Activated CD4-positive, alpha-beta T cell treated with anti-CD3 and anti-CD28 coated beads, Interleukin-2, Interleukin-6, amounts not matched to agents 100 ng/mL and 50 ng/mL, durations not matched to agents 16 hours and 8 hours (primary cell): ENCODE measurements around the gene LANCL2.

Experiments used
- DNase-seq: peaks from one replicate; pipeline ENCODE4 v3.0.0-alpha.2; 2020

The LANCL2 gene

DNA sequence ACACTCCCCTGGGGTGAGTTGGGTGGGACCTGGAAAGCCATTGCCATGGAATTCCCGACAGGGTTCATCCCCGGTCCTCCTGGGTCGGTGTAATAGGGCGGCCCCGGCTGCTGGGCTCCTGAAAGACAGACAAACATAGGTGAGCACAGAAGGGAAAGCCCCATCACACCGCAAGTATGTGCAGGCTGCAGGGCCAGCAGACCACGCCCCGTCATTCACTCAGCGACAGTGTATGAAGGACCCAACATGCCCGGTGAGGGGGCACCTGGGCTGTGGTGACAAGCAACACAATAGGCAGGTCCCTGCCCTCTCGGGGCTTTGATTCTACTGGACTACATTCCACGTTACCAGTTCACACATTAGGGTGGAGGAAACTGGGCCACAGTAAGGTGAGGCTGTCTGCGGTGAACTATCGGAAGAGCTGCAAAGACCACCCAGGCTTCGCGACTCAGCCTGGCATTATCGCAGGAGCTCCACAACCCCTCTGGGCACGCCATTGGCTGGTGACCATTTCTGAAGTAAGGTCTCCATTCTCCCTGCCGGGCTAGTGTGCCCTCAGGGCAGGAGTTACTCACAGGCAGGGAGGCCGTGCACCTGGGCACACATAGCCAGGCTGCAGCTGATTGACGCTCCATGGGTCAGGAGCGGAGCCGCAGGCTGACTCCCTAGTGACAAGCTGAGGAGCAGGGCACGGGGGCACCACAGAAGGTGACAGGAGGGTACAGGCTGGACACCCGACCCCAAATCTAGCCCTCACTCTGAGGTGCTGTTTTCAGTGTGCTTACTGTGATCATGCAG is 108.0 kb downstream of the LANCL2 start:
- DNase-seq, result no peak

DNA sequence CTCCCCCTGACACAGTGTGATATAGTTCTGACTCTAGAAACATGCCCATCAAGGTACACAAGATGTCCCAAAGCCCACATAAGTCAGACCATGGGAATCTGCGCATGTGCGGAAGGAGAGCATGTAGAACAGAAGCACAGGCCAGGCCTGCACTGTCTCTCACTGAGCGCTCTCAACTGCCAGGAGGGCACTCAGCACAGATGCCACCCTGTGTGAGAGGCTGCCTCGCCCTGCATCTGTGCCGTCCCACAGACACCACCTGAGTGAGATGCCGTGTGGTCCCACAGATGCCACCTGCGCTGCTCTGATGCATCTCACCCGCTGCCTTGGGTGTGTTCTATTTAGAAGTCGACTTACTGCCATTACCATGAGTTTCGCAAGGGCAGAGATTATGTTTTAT is 108.8 kb downstream of the LANCL2 start:
- DNase-seq, result no peak

DNA sequence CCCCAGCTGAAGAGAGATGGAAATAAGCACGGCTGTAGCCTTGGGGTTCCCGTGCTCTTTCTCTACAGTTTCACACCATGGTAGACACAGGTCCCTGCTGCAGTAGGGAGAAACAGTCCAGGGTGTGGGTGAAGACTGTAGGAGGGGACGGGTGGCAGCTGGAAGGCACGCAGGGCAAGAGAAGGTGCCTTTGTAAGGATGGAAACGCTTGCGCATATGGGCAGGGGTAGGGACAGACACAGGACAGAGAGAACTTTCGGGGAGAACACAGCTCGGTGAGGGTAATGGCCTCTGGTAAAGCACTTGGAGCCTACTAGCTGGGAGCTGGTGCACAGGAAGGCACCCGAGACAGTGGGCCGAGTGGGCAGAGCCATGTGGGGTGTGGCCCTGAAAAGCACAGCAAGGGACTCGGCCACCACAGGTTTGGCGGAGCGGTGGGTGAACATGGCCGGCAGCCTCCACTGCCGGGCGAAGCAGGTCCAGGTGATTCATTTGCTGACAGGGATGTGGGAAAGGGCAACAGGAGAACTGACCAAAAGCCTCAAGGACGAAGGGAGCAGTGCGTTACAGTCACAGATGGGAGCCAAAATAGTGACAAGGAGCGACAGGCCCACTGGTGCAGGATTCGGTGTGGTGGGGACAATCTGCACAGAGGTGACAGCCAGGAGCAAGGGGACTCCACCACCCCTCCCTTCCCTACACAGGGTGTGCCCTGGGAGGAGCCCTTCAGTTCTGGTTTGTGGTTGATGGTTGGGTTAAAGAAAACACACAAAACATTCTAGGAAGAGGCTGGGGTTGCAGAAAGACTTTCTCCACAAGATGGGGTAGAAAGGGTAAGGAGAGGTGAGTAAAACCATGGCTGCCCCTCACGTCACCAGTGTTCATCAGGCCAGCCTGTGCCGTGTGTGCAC is 110.1 kb downstream of the LANCL2 start:
- peak; percentile 23 for DNase-seq

DNA sequence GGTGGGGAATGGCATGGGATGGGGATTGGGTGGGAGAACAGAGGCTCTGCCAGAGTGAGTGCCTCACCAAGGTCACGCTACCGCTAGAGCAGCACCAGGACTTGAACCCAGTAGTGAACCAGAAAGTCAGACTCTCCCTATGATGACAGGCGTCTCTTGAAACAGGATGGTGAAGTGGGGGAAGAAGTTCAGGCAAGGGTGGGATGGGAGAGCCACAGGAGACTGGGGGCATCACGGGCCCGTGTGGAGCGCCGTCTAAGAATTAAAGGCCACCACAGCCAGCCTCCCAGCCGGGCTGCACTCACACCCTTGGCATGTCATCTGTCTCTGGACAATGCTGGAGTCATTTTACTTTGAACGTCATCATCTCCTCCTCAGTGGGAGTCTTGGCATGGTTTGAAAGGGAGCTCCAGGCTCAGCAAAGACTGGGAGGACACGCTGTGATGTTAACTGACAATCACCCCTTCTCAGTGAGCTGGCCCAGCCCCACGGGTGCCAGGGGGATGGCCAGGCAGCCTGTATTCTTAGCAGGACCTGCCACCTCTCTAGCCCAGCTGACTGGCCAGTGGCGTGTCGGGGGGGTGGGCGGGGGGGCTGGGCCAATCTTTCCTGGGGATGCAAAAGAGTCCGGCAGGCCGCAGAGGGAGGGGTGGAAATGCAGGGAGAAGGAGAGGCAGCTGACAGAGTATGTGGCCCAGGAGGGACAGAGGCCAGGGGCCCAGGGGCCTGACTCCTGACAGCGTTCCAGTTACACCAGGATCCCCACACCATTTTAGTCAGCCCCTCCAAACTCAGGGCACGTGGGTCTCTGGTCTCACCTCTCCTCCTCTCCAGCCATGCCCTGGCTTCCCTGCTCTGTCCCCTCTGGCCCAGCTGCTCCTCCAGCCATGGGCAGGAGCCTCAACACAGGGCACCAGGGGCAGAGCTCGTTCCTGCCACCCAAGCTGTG is 111.0 kb downstream of the LANCL2 start:
- no peak for DNase-seq

DNA sequence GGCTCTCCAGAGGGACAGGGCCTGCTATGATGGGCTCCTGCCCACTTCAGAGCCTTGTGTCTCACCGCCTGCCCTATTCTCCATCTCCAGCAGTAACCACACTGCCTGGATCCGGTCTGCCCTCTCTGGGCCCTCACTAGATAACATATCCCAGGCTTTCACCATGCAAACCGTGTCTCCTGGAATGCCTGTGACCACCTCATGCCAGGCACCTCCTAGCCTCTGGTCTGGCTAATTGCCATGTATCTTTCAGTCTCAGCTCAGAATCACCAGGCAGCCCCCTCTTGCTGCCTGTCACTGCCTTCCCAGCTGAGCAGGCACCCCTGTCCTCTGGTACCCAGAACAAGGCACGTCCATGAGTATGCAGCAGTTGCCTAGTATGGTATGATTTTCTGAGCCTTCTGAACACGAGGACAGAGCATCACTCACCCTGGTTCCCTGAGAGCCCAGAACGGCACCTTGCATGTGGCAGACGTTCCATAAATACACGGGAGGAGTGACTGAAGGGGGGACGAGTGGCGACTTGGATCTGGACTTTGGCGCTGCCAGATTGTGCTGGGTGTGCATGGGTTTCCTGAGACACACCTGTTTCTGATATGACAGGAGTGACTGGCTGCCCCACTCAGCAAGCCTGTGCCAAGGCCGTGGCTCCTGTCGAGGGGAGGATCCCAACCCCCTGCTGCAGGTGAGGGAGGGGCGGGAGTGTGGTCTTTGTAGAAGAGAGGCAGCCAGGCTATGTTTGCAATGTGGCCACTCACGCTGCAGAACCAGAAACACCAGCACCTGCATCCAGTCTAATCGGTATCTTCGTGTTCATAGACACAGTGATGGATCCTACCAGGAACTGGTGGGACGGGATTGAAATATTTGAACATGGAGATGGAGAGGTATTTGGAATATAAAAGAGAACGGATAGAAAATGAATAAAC is 112.0 kb downstream of the LANCL2 start:
- DNase-seq, result no peak

DNA sequence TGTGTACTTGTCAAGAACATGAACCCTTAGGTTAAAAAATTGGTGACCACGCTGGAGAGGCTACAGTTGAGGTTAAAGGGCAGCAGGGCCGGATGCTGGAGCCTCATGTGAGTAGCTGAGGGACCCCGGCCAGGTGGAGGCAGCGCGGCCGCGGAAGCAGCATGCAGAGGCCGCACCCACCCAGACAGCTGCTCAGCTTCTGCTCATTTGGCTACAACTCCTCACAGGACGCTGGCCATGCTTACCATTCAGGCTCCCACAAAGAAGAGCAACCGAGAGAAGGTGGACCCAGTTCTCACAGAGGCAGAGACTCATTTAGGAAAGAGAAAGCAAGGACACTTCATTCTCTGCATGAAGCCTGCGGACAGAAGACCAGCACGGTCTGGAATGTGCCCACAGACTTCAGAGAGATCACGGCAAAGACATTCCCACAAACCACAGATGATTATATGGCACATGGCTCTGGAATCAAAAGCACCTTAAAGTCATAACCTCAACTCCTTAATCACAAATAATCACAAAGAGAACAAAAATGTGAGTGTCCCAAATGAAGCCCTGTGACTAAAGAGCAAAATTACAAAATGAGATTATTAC is 112.7 kb downstream of the LANCL2 start:
- no peak for DNase-seq

DNA sequence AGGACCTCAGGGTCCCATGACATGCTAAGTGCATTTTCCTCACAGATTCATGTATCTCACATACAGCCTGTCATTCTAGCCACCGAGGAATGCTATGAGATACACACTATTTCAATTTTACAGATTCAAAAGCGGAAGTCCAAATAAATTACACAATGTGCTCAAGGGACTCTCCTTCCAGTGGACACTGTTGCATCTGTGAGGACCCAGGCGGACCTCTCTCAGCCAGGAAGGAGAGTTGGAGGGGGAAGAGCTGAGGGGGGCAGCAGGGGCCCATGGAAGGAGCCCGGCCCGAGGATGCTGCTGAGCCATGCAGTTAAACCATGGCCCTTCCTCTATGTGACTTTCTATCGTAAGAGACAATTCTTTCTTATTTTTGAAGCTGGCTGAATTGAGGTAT is 113.6 kb downstream of the LANCL2 start:
- DNase-seq, result no peak

DNA sequence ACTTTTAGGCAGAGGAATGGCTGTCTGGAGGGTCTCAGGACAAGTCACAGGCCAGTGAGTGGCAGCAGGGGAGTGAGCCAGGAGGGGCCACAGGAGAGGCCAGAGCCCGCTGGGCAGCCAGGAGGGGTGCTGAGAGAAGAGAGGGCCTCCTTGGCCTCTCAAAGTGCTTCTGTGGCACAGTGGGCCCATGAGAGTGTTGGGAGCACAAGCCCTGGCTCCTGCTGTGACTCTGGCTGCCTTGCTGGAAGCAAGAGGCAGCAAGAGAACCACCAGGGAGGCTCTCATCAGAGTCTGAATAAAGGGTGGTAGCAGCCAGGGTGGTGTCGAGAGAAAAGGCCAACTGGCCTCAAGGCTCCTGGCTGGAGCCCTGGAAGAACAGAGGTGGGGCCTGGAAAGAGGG is 116.0 kb downstream of the LANCL2 start:
- no peak for DNase-seq

DNA sequence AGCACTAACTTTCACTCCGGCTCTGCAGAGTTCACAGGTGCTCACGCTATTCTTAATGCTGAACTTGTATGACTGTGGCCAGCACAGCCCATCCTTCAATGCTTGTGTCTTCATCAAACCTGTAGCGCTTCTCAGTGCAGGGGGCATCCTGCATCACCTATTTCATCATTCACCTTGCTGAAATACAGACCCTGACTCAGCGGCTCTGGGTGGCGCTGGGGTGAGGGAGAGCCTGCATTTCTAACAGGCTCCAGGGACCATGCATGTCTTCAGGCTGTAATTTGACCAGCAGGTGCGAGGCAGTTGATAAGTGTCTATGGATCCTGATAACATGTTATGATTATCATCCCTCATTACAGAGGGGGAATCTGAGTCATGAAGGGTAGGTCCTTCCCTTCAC is 117.9 kb downstream of the LANCL2 start:
- DNase-seq, result no peak
